ENCODE data around the gene XCR1. TPM values are rescaled to one million over a fixed set of nuclear protein-coding genes. Genes with fewer than 3 reads are reported as not detected.

The XCR1 gene
- total RNA-seq, 4 donors from 2014 or later, result 0.07 to 0.15 TPM; not detected in 2

GRCh38 chr3:45986303-45986982 is 40.8 kb downstream of the XCR1 start:
- Histone ChIP-seq H3K27me3 (no peaks in the 10 kb centered on the region), H3K36me3 (no peaks in the 10 kb centered on the region), H3K4me1 (peaks cover 43 to 48% of the 10 kb centered on the region in 2 donors), H3K27ac (peak overlapping the region; percentile 72 to 96), H3K9me3 (no peaks in the 10 kb centered on the region), H3K4me3 (no peak overlapping the region)
- no peak for DNase-seq
- TF ChIP-seq POLR2A (IDR thresholded peaks at IDR 0.05) (no peak), CTCF (IDR thresholded peaks at IDR 0.05) (no peak)
- intact Hi-C loops (cut with DNase I; ENCODE audit: low total_unique reads), result no loop called here

GRCh38 chr3:45985532-45986302 is 41.6 kb downstream of the XCR1 start:
- intact Hi-C loops (cut with DNase I; ENCODE audit: low total_unique reads), result no loop called here

GRCh38 chr3:45984331-45985312 is 42.7 kb downstream of the XCR1 start:
- DNase-seq, result peak in 1 of 2 donors; percentile 57
- H3K9me3 ChIP-seq, result no peaks in the 10 kb centered on the region
- no peak for TF ChIP-seq POLR2A (IDR thresholded peaks at IDR 0.05)
- no peak for TF ChIP-seq CTCF (IDR thresholded peaks at IDR 0.05)
- no peaks in the 10 kb centered on the region for H3K36me3 ChIP-seq
- peaks cover 43 to 48% of the 10 kb centered on the region in 2 donors for H3K4me1 ChIP-seq
- intact Hi-C loops (cut with DNase I; ENCODE audit: low total_unique reads), result no loop called here
- H3K27ac ChIP-seq, result peak overlapping the region; percentile 72 to 96
- no peak overlapping the region for H3K4me3 ChIP-seq
- no peaks in the 10 kb centered on the region for H3K27me3 ChIP-seq

More at GRCh38 chr3:45985532-45986302, 41.6 kb downstream of the XCR1 start:
- Histone ChIP-seq H3K27me3 (no peaks in the 10 kb centered on the region), H3K9me3 (no peaks in the 10 kb centered on the region), H3K36me3 (no peaks in the 10 kb centered on the region), H3K4me1 (peaks cover 46 to 48% of the 10 kb centered on the region in 2 donors), H3K4me3 (no peak overlapping the region), H3K27ac (peak overlapping the region; percentile 72 to 96)
- peak in 1 of 2 donors; percentile 66 for DNase-seq
- TF ChIP-seq CTCF (IDR thresholded peaks at IDR 0.05) (no peak), POLR2A (IDR thresholded peaks at IDR 0.05) (no peak)

GRCh38 chr3:45983770-45984169 is 43.5 kb downstream of the XCR1 start:
- Histone ChIP-seq H3K9me3 (no peaks in the 10 kb centered on the region), H3K4me3 (no peak overlapping the region), H3K36me3 (no peaks in the 10 kb centered on the region), H3K27ac (peak overlapping the region; percentile 72 to 96), H3K27me3 (no peaks in the 10 kb centered on the region), H3K4me1 (peaks cover 36 to 40% of the 10 kb centered on the region in 2 donors)
- no peak for DNase-seq
- intact Hi-C loops (cut with DNase I; ENCODE audit: low total_unique reads), result no loop called here
- TF ChIP-seq POLR2A (IDR thresholded peaks at IDR 0.05) (no peak), CTCF (IDR thresholded peaks at IDR 0.05) (no peak)
